DMS153 treated with DMSO at 0.1 percent for 48 hours (cell line): ENCODE data around the gene CD300LB.
"Not testable (repeated sequence)": the region's sequence is repeated elsewhere in the genome, so short reads cannot be mapped to it uniquely, and the experiment has no call there.

Source experiments
- DNase-seq: peaks from one replicate; lab custom pipeline; 2025; ENCODE audit not compliant: unreplicated experiment; lab: John Stamatoyannopoulos, UW

The CD300LB gene

GRCh38 chr17:74531231-74531761 lies at the start of gene CD300LB:
CD300LB (minus strand) TSS chr17:74531475; CDS start chr17:74531350, 125 bp downstream.
- no peak for DNase-seq

- no peak for DNase-seq
Observed at GRCh38 chr17:74579900-74580299, 48.6 kb upstream of the CD300LB start.

GRCh38 chr17:74578979-74579378 lies 47.7 kb upstream of the CD300LB start:
- DNase-seq, result no peak

DNA sequence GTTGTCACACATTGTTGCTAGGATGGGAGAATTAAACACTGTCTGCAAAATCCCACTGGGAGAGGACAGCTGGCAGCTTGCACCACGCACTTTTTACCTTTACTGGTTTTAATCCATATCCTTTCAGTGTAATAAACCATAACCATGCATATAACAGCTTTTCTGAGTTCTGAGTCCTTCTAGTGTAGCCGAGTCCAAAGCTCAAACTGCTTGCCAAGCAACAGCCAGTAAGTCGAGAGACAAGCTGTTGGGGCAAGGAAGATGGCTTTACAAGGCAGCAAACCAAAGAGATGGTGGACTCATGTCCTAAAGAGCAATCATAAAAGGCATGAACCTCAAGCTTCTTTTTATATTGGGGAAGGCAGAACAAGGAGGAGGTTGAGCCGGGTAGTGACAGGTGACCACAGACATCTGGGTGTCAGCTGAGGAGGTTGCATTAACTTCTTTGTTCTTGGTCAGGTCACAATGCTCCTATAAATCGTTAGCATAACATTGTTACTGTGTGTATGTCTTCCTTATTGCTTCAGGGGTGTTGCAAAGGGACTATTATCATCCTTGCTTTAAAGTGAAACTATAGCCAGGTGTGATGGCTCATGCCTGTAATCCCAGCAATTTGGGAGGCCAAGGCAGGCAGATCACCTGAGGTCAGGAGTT lies 43.3 kb upstream of the CD300LB start:
- DNase-seq, result no peak

DNA sequence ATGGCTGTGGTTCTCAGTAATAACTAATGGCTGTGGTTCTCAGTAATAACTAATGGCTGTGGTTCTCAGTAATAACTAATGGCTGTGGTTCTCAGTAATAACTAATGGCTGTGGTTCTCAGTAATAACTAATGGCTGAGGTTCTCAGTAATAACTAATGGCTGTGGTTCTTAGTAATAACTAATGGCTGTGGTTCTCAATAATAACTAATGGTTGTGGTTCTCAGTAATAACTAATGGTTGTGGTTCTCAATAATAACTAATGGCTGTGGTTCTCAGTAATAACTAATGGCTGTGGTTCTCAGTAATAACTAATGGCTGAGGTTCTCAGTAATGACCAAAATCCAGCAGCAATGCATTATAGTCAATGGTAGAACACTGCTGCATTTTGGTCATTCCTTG lies 42.4 kb upstream of the CD300LB start:
- not testable (repeated sequence) for DNase-seq

GRCh38 chr17:74573169-74573568 lies 41.9 kb upstream of the CD300LB start:
- no peak for DNase-seq

- DNase-seq, result no peak
Observed at GRCh38 chr17:74571621-74572270, 40.5 kb upstream of the CD300LB start.

GRCh38 chr17:74569020-74570003 lies 38.0 kb upstream of the CD300LB start:
- DNase-seq, result no peak

DNA sequence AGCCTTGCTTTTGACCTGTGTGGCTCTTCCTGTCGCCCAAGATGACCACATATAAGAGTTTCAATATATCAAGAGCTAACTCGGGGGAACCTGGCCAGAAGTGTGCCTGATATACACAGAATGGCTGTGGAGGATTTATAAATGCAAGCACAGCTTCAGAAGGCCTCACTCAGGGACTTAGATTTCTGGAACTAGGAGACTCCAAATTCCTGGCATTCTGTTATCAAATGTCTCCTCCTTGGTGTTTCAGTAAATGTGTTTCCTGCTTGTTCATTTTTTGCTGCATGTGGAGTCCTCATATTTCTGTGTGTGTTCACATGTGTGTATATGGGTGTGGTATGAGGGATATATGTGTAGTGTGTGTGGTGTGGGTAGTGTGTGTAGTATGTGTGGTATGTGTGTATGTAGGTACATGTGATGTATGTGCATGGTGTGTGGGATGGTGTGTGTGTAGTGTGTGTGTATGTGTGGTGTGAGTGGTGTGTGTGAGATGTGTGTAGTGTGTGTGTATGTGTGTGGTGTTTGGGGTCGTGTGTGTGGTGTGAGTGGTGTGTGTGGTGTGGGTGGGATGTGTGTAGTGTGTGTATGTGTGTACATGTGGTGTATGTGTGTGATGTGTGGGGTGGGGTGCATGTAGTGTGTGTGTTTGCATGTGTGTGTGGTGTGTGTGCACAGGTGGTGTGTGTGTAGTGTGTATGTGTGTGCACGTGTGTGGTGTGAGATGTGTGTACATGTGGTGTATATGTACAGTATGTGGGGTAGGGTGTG lies 37.0 kb upstream of the CD300LB start:
- DNase-seq, result no peak

GRCh38 chr17:74567397-74567796 lies 36.1 kb upstream of the CD300LB start, which contains the start of gene CD300H:
CD300H (minus strand) TSS chr17:74567509.
- DNase-seq, result no peak

DNA sequence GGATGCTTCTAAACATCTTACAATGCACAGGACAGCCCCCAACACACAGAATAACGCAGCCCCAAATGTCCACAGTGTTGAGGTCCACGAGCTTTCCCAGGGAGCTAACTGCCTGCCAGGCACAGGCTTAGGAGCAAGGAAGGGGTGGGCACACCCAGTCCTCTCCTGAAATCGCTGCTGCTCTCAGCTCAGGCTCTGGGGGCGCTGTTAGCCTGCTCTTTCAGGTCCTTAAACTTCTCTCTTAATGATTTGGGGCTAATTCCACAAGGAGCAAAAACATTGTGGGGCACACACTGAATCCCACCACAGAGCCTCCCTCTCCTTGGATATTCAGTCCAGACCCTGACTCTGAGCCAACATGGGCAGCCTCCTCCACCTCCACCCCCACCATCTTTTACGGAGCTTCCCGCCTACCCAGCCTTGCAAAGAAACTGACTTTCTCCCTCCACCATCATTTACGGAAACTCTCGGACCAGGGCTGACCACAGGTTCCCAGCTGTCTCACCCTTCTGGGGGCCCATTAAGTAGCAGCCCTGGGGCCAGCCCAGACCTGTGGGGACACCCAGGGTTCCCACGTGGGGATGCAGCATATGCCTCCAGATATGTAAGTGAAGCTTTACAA lies 35.0 kb upstream of the CD300LB start:
- DNase-seq, result no peak

DNA sequence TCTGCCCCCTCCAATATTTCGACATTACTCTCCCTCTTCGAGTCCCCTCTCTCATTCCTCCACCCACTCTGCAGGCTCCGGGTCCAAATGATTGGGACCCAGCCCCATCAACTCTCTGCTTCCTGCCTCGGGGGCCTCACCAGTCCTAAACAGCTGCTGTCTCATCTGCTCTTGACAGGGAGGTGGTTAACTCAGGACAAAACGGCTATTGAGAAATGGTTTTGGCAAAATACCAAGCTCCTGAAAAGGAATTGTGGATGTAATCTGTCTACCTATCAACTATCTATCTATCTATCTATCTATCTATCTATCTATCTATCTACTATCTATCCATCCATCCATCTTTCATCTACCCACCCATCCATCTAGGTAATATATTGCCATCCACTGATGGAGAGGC lies 33.9 kb upstream of the CD300LB start:
- DNase-seq, result no peak

DNA sequence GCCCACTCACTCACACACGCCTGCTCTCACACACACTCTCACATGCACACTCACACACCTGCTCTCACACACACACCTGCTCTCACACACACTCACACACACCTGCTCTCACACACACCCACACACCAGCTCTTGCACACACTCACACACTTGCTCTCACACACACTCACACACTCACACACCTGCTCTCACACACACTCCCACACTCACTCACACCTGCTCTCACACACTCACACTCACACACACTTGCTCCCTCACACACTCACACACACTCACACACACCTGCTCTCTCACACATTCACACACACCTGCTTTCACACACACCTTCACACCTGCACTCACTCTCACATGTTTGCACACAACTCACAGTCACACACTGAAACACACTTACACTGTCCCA lies 32.1 kb upstream of the CD300LB start:
- DNase-seq, result no peak

DNA sequence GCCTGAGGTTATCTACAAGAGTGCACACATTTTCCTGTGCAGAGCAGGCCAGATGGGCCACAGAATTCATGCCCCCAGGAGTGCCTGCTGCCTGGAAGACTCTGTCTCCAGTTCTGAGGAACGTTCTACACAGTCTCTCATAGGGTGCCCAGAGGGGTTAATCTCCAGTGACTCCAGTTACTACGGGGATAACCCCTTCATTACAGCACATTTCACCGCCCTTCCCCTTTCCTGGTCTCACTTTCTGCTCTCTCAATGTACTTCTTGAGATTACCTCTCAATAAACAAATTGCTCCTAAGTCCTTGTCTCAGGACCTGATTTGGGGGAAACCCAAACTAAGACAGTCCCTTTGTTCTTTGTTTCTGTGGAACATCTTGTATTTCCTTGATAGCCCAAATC lies 30.3 kb upstream of the CD300LB start:
- no peak for DNase-seq

- no peak for DNase-seq
Observed at GRCh38 chr17:74558882-74559519, 27.7 kb upstream of the CD300LB start.

DNA sequence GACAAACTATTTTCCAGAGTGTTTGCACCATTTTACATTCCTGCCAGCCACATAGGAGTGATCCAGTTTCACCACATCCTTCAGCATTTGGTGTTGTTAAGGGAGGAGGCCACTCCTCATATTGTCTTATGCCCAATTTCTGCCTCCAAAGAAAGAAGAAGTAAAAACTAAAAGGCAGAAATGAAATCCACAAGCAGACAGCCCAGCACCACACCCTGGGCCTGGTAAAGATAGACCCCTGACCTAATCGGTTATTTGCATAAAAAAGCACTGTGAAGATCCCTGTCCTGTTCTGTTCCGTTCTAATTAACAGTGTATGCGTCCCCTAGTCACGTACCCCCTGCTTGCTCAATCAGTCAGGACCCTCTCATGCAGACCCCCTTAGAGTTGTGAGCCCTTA lies 27.1 kb upstream of the CD300LB start:
- not testable (repeated sequence) for DNase-seq

- DNase-seq, result no peak
Observed at GRCh38 chr17:74555427-74555940, 24.2 kb upstream of the CD300LB start.

- no peak for DNase-seq
Observed at GRCh38 chr17:74554909-74555308, 23.6 kb upstream of the CD300LB start.

DNA sequence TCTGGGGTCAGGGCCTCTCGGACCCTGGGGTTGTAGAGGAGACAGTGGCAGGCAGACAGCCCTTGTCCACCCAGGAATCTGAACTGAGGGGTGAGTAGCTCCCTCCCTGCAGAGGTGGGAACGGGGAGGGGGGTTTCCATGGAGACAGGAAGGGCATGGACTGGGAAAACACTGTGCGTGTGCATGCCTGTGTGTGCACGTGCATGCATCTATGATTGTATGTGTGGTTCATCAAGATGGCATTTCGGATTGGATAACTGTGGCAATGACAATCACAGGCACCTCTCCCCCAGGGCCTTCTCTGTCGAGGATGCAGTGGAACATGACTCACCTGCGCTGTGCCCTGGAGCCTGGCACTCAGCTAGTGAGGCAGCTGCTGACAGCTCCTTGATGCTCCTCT lies 20.8 kb upstream of the CD300LB start:
- DNase-seq, result no peak
